Spinal cord (tissue), 10 donors: ENCODE results near the gene KCNQ1. TPM values are rescaled to one million over a fixed set of nuclear protein-coding genes. Genes with fewer than 3 reads are reported as not detected.
A peak's percentile ranks its signal among the peaks of the same experiment; 100 is the strongest.

ENCODE experiments used
- DNase-seq, 6 donors: peaks; one replicate each; pipeline versions ENCODE4 v3.0.0 to v3.0.0-alpha.2; 2013 to 2015; ENCODE audit warnings: low spot score in 6 of 6, low read depth in 4 of 6
- H3K27ac ChIP-seq: one replicate; pipeline ENCODE4 v1.5.1; 2013; ENCODE audit warnings: low read depth, low read length, control low read depth
- H3K27me3 ChIP-seq: one replicate; pipeline ENCODE4 v1.6.1; 2013; ENCODE audit warnings: low read length; ENCODE audit not compliant: control insufficient read depth, insufficient read depth
- H3K36me3 ChIP-seq: one replicate; pipeline ENCODE4 v1.6.1; 2013; ENCODE audit warnings: low read length; ENCODE audit not compliant: control insufficient read depth, insufficient read depth
- H3K4me1 ChIP-seq: one replicate; pipeline ENCODE4 v1.6.1; 2013; ENCODE audit warnings: low read length; ENCODE audit not compliant: control insufficient read depth, insufficient read depth
- H3K4me3 ChIP-seq: one replicate; pipeline ENCODE4 v1.5.1; 2013; ENCODE audit warnings: low read depth, low read length, control low read depth
- H3K9me3 ChIP-seq: one replicate; pipeline ENCODE4 v1.6.1; 2013; ENCODE audit warnings: low read length; ENCODE audit not compliant: control insufficient read depth, insufficient read depth
- WGBS: methylation state at CpG from one replicate; pipeline ENCODE4 v1.1.5; 2013; ENCODE audit warnings: missing lambda C conversion rate; ENCODE audit not compliant: insufficient coverage; 5-methylcytosine and 5-hydroxymethylcytosine counted together
- polyA plus RNA-seq, 2 donors: library from polyadenylated mRNA; unstranded; fragments of 120-200 nt; gene quantifications; one replicate each; pipeline ENCODE4 v1.2.1, GENCODE V29; 2013; ENCODE audit not compliant: insufficient read length in 2 of 2
- total RNA-seq, 2 donors: library from RNA; depleted of rRNA in 1 of 2; stranded (reverse); fragments of 120-200 nt in 1 of 2; fragments of >200 nt in 1 of 2; gene quantifications; one replicate each; pipeline versions ENCODE4 v1.2.3 to v1.2.4, GENCODE V29; 2013 to 2014
- donor health status: healthy.

KCNQ1 gene
- total and polyA plus RNA-seq, 4 donors, result 0.83 to 3.1 (median 2.1) TPM

- H3K27ac ChIP-seq, result peak overlapping the region; percentile 54
- peaks cover 89% of the 10 kb centered on the region for H3K4me1 ChIP-seq
- 50% methylated on average over 10 of the region's 16 CpGs for WGBS
- H3K9me3 ChIP-seq, result no peaks in the 10 kb centered on the region
- no peak overlapping the region for H3K4me3 ChIP-seq
- peak in 1 of 6 donors; percentile 30 for DNase-seq
- H3K27me3 ChIP-seq, result no peaks in the 10 kb centered on the region
- H3K36me3 ChIP-seq, result no peaks in the 10 kb centered on the region
These were observed 285.7 kb downstream of the KCNQ1 start for GRCh38 chr11:2730272-2731129.

- no peak for DNase-seq
- no peaks in the 10 kb centered on the region for H3K27me3 ChIP-seq
- WGBS, result 82% methylated on average over 25 of the region's 28 CpGs
These were observed 286.6 kb downstream of the KCNQ1 start for GRCh38 chr11:2731130-2732125.

GRCh38 chr11:2732261-2732939, 287.6 kb downstream of the KCNQ1 start:
- no peaks in the 10 kb centered on the region for H3K27me3 ChIP-seq
- DNase-seq, result peak in 2 of 6 donors; percentile 22 to 70
- WGBS, result 65% methylated on average over 32 of the region's 32 CpGs
- H3K9me3 ChIP-seq, result no peaks in the 10 kb centered on the region
- H3K4me1 ChIP-seq, result peaks cover 86% of the 10 kb centered on the region
- no peaks in the 10 kb centered on the region for H3K36me3 ChIP-seq
- peak overlapping the region; percentile 29 for H3K27ac ChIP-seq
- no peak overlapping the region for H3K4me3 ChIP-seq

More at GRCh38 chr11:2731130-2732125, 286.6 kb downstream of the KCNQ1 start:
- no peaks in the 10 kb centered on the region for H3K36me3 ChIP-seq
- peaks cover 85% of the 10 kb centered on the region for H3K4me1 ChIP-seq
- no peak overlapping the region for H3K4me3 ChIP-seq
- no peaks in the 10 kb centered on the region for H3K9me3 ChIP-seq
- H3K27ac ChIP-seq, result peak overlapping the region; percentile 54

GRCh38 chr11:2732940-2733628, 288.3 kb downstream of the KCNQ1 start:
- Histone ChIP-seq H3K36me3 (no peaks in the 10 kb centered on the region), H3K9me3 (no peaks in the 10 kb centered on the region), H3K27me3 (no peaks in the 10 kb centered on the region), H3K4me3 (no peak overlapping the region), H3K4me1 (peaks cover 85% of the 10 kb centered on the region), H3K27ac (peak overlapping the region; percentile 29)
- no peak for DNase-seq
- WGBS, result 82% methylated on average over 12 of the region's 12 CpGs

GRCh38 chr11:2734181-2735052, 289.6 kb downstream of the KCNQ1 start:
- peaks cover 72% of the 10 kb centered on the region for H3K4me1 ChIP-seq
- H3K27me3 ChIP-seq, result no peaks in the 10 kb centered on the region
- DNase-seq, result no peak
- no peaks in the 10 kb centered on the region for H3K36me3 ChIP-seq
- H3K9me3 ChIP-seq, result no peaks in the 10 kb centered on the region
- 85% methylated on average over 32 of the region's 32 CpGs for WGBS
- H3K27ac ChIP-seq, result no peak overlapping the region
- no peak overlapping the region for H3K4me3 ChIP-seq

GRCh38 chr11:2735053-2735589, 290.3 kb downstream of the KCNQ1 start:
- H3K4me3 ChIP-seq, result no peak overlapping the region
- 89% methylated on average over 10 of the region's 12 CpGs for WGBS

DNA sequence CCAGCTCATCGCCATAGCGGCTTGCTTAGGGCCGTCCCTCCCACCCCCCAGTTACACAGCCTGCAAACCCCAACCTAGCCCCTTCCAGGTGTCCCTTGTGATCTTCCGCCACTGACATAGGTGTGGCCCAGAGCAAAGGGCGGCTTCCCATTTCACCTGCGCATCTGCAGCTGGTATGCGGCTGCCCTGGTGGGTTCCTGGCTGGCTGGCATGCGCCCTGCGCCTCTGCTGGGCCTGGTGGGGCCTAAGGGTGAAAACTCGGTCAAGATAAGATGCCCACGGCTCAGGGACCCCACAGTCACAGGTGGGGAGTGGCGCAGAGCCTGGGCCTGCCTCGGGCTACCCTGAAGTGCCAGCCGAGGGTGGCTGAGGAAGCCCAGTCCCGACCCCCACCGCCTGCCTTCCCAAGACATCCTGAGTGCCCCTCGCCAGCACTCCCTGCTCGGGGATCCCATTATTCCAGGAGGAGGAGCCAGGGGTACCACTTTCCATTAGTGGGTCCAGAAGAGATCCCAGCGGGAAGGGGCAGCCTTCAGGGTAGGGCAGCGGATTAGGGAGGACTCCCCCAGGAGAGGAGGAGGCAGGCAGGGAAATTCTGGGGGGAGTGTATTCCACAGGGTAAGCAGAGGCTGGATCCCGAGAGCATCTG, 291.9 kb downstream of the KCNQ1 start:
- H3K27ac ChIP-seq, result no peak overlapping the region
- 91% methylated on average over 21 of the region's 21 CpGs for WGBS
- H3K4me1 ChIP-seq, result peaks cover 60% of the 10 kb centered on the region

More at GRCh38 chr11:2735053-2735589, 290.3 kb downstream of the KCNQ1 start:
- Histone ChIP-seq H3K9me3 (no peaks in the 10 kb centered on the region), H3K36me3 (no peaks in the 10 kb centered on the region), H3K27me3 (no peaks in the 10 kb centered on the region), H3K27ac (no peak overlapping the region), H3K4me1 (peaks cover 65% of the 10 kb centered on the region)
- no peak for DNase-seq

DNA sequence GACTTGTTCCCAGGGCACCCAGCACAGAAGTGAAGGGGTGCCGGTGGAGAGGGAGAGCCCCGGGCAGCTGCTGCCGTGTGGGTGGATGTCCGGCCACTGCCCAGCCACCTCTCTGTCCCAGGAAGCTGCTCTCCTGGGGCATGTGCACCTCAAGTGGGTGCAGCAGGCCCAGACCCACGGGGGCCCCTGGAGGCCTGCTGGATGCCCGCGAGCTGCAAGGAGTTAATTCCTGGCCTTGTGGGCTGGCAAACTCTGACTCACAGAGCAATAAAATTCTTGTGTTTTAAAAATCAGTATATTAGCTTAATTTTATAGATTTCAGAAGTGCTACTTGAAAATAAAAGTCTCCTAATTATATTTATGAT, 292.4 kb downstream of the KCNQ1 start:
- no peak overlapping the region for H3K4me3 ChIP-seq
- no peak for DNase-seq
- H3K4me1 ChIP-seq, result peaks cover 60% of the 10 kb centered on the region
- no peak overlapping the region for H3K27ac ChIP-seq
- H3K36me3 ChIP-seq, result no peaks in the 10 kb centered on the region
- H3K27me3 ChIP-seq, result no peaks in the 10 kb centered on the region
- WGBS, result 78% methylated on average over 5 of the region's 7 CpGs
- no peaks in the 10 kb centered on the region for H3K9me3 ChIP-seq

More for the DNA sequence above, 291.9 kb downstream of the KCNQ1 start:
- Histone ChIP-seq H3K27me3 (no peaks in the 10 kb centered on the region), H3K9me3 (no peaks in the 10 kb centered on the region), H3K36me3 (no peaks in the 10 kb centered on the region), H3K4me3 (no peak overlapping the region)
- DNase-seq, result no peak
